NCI-H460 (cell line): ENCODE data around the gene WASL. TPM values are rescaled to one million over a fixed set of nuclear protein-coding genes. Genes with fewer than 3 reads are reported as not detected.
"Not testable (repeated sequence)": the region's sequence is repeated elsewhere in the genome, so short reads cannot be mapped to it uniquely, and the experiment has no call there.

Experiments
- DNase-seq: peaks from one replicate; pipeline ENCODE4 v3.0.0-alpha.2; 2016; ENCODE audit warnings: low read depth; ENCODE audit errors: extremely low read depth
- small RNA-seq, 2 experiments: library from RNA; depleted of rRNA; stranded (forward); fragments of <200 nt; gene quantifications; one replicate each; pipeline ENCODE3, GENCODE V24; 2014
- total RNA-seq: library from RNA; depleted of rRNA; stranded (reverse); fragments of >200 nt; shearing (Covaris generic); gene quantifications from 2 replicates; pipeline ENCODE4 v1.2.3, GENCODE V29; 2014; rRNA removed

The WASL gene
- total RNA-seq, 1 experiment from 2014 or later, result 32.4 TPM

GRCh38 chr7:123635551-123636359, 113.0 kb downstream of the WASL start:
- DNase-seq, result peak; percentile 27

DNA sequence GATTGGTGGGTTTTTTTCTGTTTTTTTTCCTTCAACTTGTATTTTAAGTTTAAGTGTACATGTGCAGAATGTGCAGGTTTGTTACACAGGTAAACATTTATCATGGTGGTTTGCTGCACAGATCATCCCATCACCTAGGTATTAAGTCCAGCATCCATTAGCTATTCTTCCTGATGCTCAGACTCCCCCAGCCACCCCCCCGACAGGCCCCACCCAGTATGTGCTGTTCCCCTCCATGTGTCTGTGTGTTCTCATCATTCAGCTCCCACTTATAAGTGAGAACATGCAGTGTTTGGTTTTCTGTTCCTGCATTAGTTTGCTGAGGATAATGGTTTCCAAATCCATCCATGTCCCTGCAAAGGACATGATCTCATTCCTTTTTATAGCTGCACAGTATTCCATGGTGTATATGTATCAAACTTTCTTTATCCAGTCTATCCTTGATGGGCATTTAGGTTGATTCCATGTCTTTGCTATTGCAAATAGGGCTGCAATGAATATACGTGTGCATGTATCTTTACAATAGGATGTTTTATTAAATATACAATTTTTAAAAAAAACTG, 114.7 kb downstream of the WASL start:
- DNase-seq, result not testable (repeated sequence)

DNA sequence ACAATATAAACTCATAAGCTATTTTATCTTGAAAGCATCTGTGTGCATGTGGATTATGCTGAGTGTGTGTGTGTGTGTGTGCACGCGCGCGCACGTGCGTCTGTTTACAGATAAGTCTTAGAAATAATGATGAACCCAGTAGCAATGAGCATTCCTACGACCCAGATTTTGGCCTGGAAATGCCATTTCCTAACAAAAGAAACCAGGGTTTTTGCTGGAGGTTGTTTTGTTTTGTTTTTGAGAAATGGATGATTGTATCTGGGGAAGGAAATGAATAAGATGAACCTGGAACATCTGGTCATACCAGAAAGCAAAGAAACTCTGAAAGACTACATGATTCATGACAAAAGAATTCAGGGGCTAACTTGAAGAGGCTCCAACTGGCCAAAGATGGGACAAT, 115.2 kb downstream of the WASL start:
- no peak for DNase-seq

GRCh38 chr7:123632808-123633207, 116.0 kb downstream of the WASL start:
- DNase-seq, result no peak

Small RNAs within 50 kb of the gene (small RNA-seq; reads per million reads assigned to genes)
- 0 reads per million in 2 experiments for gene RNU6-11P

Other genes with a start within 250 kb of the WASL start
- 0.30 and 0.43 TPM in 2 replicates for gene IQUB, start 214.4 kb downstream of the WASL start, total RNA-seq
- gene NDUFA5, start 191.2 kb downstream of the WASL start, total RNA-seq, result 100 and 101 TPM in 2 replicates
- gene ASB15, start 147.2 kb downstream of the WASL start, total RNA-seq, result not detected in 2 replicates
- gene LMOD2, start 93.1 kb downstream of the WASL start, total RNA-seq, result not detected in 2 replicates
- not detected in 2 replicates for gene HYAL4, start 96.2 kb upstream of the WASL start, total RNA-seq
- gene SPAM1, start 176.2 kb upstream of the WASL start, total RNA-seq, result not detected in 2 replicates